HTERT RPE-1 (cell line): ENCODE data around the gene DNALI1.
"Not testable (repeated sequence)": the region's sequence is repeated elsewhere in the genome, so short reads cannot be mapped to it uniquely, and the experiment has no call there.

Experiments used
- in situ Hi-C: fragments of 300-500 bp; cut with MboI; formaldehyde crosslinking; loops from 4 replicates; pipeline ENCODE4 v1.14.3; 2020; ENCODE audit warnings: low sequenced_read_pairs

DNALI1 gene

GRCh38 chr1:37553927-37554808 lies 2.6 kb upstream of the DNALI1 start, which contains the start of gene SNIP1:
Gene SNIP1, minus strand, starts transcription at chr1:37554293. Its CDS starts 64 bp downstream, at chr1:37554229.
- in situ Hi-C loops, result no loop called here

- in situ Hi-C loops, result no loop called here
Measured at GRCh38 chr1:37557402-37557801, 662 bp downstream of the DNALI1 start.

GRCh38 chr1:37558411-37558810 lies 1.7 kb downstream of the DNALI1 start:
- in situ Hi-C loops, result no loop called here

GRCh38 chr1:37559080-37559479 lies 2.3 kb downstream of the DNALI1 start:
- in situ Hi-C loops, result no loop called here

GRCh38 chr1:37559957-37560379 lies 3.2 kb downstream of the DNALI1 start:
- in situ Hi-C loops, result not testable (repeated sequence)

- in situ Hi-C loops, result no loop called here
Measured at GRCh38 chr1:37560401-37561132, 3.8 kb downstream of the DNALI1 start.

- in situ Hi-C loops, result no loop called here
Measured at GRCh38 chr1:37561133-37562132, 4.7 kb downstream of the DNALI1 start.

- in situ Hi-C loops, result no loop called here
Measured at GRCh38 chr1:37562984-37563383, 6.2 kb downstream of the DNALI1 start.

GRCh38 chr1:37564892-37565291 lies 8.2 kb downstream of the DNALI1 start:
- in situ Hi-C loops, result no loop called here

- in situ Hi-C loops, result no loop called here
Measured at GRCh38 chr1:37567023-37567422, 10.3 kb downstream of the DNALI1 start.

- in situ Hi-C loops, result no loop called here
Measured at GRCh38 chr1:37570528-37571334, 14.0 kb downstream of the DNALI1 start.

GRCh38 chr1:37574834-37575480 lies 18.2 kb downstream of the DNALI1 start:
- in situ Hi-C loops, result no loop called here

GRCh38 chr1:37575692-37576091 lies 19.0 kb downstream of the DNALI1 start:
- in situ Hi-C loops, result no loop called here

- in situ Hi-C loops, result not testable (repeated sequence)
Measured at GRCh38 chr1:37584544-37584943, 27.8 kb downstream of the DNALI1 start.

GRCh38 chr1:37588939-37589338 lies 32.2 kb downstream of the DNALI1 start:
- in situ Hi-C loops, result no loop called here

GRCh38 chr1:37593726-37594125 lies 37.0 kb downstream of the DNALI1 start:
- in situ Hi-C loops, result no loop called here

GRCh38 chr1:37595440-37596181 lies 38.9 kb downstream of the DNALI1 start, which contains the start of gene GNL2:
Gene GNL2, minus strand, starts transcription at chr1:37595937. Its CDS starts 115 bp downstream, at chr1:37595822.
- in situ Hi-C loops, result no loop called here

- in situ Hi-C loops, result no loop called here
Measured at GRCh38 chr1:37596182-37596667, 39.5 kb downstream of the DNALI1 start.
